ENCODE measurements around the gene SEMA6A.

- TF ChIP-seq ZNF232 (CRISPR knock-in tag; IDR thresholded peaks at IDR 0.05) (no peak), CTCF (IDR thresholded peaks at IDR 0.05) (no peak), MYBL2 (CRISPR knock-in tag; IDR thresholded peaks at IDR 0.05) (no peak), AR (CRISPR knock-in tag; IDR thresholded peaks at IDR 0.05) (no peak), TEAD1 (CRISPR knock-in tag; IDR thresholded peaks at IDR 0.05) (no peak), CREB1 (CRISPR knock-in tag; IDR thresholded peaks at IDR 0.05) (no peak), JUN (CRISPR knock-in tag; IDR thresholded peaks at IDR 0.05) (no peak), ZNF263 (CRISPR knock-in tag; IDR thresholded peaks at IDR 0.05; ENCODE audit: low read depth) (no peak), NR1H2 (CRISPR knock-in tag; IDR thresholded peaks at IDR 0.05) (no peak), HMGA2 (CRISPR knock-in tag; IDR thresholded peaks at IDR 0.05) (no peak), E2F5 (CRISPR knock-in tag; IDR thresholded peaks at IDR 0.05) (no peak), MLX (CRISPR knock-in tag; IDR thresholded peaks at IDR 0.05) (no peak)
These were observed 26.3 kb upstream of the SEMA6A start for GRCh38 chr5:116600876-116601275.
